GM18498 (cell line): Measurements from ENCODE around the gene FBXL7.

Experiments
- ATAC-seq: cut with Tn5 transposase; IDR thresholded peaks from one replicate; pipeline ENCODE4 v1.9.1; 2021; ENCODE audit warnings: mild to moderate bottlenecking, moderate library complexity; ENCODE audit not compliant: unreplicated experiment

Gene FBXL7

DNA sequence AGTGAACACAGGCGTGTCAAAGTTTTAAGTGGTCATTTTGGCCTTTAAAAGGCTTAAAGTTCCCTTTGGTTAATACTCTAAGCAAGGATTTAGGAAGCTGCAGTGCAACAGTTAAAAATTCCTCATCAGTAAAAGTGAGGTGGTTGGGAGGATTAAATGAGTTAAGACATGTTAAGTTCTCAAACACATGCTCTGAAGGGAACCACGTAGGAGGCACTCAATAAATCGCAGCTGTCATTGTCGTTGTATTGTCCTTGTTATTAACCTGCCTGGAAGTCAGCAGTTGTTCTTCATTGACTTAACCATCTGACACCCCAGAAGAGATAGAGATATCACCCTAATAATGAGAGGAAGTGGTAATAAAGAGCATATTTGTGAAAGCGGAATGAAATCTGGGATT lies 432.1 kb downstream of the FBXL7 start:
- no peak for ATAC-seq

DNA sequence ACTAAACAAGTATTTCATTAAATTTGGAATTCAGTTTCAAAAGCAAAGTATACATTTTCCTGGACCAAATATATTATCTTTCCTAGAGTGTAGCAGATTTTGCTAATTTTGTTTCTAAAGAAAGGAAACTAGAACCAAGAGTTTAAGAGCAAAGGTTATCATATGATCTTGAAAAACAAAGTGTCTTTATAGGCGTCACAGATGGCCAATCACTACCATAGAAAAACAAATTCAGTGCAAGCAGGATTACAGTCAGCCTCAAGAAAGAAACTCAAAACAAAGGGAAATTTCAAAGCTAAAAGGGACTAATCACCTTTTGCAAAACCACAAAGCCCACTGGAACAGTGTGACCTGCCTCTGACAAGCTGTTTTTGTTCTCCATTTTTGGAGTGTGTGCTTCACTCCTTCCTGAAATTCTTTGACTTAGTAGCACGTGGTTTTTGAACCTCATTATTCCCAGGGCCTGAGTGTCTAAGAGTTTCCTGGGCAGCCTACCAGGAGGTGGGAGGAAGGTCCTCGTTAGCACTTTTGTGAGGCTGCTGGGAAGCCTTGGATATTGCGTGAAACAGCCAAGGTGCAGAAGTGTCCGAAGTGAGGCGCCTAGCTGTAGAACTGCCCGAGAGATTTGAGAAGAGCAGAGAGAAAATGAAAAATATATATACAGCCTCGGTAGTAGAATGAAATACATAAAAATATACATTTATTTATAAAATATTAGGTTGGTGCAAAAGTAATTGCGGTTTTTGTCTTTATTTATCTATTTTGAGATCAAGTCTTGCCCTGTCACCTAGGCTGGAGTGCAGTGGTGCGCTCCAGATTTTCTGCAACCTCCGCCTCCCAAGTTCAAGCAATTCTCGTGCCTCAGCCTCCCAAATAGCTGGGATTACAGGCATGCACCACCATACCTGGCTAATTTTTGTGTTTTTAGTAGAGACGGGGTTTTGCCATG lies 433.6 kb downstream of the FBXL7 start:
- no peak for ATAC-seq

DNA sequence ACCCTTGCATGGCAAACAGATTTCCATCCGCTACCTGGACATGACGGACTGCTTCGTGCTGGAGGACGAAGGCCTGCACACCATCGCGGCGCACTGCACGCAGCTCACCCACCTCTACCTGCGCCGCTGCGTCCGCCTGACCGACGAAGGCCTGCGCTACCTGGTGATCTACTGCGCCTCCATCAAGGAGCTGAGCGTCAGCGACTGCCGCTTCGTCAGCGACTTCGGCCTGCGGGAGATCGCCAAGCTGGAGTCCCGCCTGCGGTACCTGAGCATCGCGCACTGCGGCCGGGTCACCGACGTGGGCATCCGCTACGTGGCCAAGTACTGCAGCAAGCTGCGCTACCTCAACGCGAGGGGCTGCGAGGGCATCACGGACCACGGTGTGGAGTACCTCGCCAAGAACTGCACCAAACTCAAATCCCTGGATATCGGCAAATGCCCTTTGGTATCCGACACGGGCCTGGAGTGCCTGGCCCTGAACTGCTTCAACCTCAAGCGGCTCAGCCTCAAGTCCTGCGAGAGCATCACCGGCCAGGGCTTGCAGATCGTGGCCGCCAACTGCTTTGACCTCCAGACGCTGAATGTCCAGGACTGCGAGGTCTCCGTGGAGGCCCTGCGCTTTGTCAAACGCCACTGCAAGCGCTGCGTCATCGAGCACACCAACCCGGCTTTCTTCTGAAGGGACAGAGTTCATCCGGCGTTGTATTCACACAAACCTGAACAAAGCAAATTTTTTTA lies 436.7 kb downstream of the FBXL7 start:
- ATAC-seq: no peak

DNA sequence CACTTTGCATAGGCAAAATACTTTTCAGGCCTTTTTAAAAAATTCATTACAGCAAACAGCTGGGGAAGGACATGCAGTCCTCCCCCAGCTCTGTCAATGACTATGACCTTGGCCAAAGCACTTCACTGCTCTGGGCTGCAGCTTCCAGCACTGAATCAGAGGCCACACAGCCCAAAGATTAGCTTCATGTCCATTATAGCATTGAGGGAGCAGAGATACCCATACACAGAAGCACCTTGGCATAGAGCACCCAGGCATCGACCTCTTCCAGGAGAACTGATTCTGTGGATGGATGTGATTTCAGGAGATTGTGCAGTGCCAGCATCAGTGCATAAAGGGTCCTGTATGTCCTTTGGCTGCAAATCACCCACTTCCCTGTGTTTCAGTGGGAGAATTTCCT lies 437.7 kb downstream of the FBXL7 start:
- no peak for ATAC-seq

DNA sequence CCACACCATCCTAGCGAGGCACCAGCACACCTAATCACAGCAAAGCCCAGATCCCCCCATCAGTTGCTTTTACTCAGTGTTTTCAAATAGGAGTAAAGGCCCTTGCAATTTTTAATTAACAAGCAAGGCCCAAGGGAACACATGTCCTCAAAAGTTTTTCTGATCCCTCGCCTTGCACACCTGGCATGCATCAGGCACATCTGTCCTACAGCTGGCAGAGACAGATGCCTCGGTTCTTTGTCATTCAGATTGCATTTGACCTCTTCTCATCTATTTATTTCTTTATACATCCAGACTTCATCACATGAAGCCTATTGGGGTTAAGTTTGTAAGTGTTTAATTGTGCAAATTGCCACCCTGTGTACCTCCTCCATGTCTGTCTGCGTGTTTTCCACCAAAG lies 438.2 kb downstream of the FBXL7 start:
- ATAC-seq: no peak

DNA sequence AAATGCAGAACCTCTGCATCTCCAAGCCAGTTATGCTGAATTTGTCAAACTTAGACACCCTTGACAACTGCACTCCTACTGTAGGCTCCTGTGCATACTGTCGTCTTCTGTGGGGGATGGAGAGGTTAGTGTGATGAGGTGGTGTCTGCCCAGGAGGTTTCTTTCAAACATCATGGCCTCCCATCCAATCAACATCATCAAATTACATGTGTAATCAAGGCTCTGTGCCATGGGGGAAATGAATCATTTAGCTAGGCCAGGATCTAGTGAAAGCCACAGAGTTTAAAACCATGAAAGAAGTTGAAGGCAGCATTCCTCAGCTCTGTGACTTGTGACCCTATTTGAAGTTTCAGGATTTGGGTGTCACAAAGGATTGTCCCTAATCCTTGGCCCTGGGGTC lies 439.0 kb downstream of the FBXL7 start:
- no peak for ATAC-seq

DNA sequence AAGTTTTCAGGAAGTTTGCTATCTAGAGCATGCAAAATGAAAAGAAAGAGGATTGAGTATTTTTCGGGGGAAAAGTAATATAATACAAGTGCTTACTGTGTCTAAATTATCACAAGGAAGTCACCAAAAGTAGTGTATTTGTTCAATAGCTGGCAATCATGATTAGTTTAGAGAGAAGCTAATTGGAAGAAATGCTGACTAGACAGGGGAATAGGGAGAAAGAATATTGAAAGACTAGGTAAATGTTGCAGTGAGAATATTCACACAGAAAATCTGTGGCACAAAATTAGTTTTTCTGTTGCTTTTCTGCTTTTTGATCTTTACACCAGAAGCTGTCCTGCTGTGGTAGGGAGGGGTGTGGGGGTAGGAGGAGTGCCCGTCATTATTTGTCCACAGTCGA lies 440.9 kb downstream of the FBXL7 start:
- ATAC-seq: no peak

DNA sequence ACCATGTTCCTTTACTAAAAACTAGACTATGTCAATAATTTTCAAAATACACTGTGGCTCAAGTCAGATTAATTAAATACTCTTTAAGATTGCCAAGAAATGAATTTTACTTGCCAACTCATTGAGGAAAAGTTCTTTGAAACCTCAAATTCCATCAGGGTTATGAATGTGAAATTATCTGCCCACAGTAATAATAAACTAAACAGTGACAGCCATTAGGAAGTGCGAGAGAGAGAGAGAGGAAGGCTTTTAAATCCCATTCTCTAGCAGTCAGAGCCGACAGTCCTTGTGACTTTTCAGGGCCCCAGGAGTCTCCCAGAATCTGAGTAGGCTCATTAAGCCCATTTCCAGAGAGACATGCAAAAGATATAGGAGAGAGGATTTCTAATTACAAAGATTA lies 443.5 kb downstream of the FBXL7 start:
- no peak for ATAC-seq

DNA sequence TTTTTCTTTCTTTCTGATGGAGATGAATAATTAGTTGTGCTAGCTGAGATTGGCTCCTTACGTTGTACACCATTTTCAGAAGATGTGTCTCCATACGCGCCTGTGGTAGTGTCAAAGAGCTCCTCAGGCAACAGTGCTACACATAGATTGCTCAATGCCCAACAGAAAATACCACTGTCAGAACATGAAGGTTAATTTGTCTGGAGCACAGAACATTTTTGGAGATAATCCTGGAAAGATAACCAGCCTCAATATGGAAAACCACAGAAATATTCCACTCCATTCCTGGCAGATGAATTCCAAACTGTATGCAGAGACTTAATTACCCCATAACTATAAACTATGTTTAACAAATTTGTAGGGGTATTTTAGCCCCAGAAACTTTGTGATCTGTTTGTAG lies 446.0 kb downstream of the FBXL7 start:
- ATAC-seq: no peak

DNA sequence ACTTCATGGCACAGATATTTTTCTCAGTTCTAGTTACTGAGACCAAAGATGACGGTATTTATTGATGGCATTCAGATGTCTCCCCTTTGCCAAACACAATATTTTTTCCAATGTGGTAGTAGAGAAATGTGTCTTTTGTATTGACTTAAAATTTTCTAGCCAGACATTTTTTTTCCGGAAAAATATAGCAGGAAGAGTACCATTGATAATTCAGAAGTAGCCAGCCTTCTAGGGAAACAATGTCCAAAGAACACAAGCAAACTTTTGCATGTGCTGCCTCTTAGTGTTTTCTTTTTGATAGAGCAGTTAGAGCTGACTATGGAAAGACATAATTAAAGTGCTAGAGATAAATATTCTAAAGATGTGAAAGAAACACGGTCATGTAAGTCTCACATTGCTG lies 448.2 kb downstream of the FBXL7 start:
- ATAC-seq: no peak

DNA sequence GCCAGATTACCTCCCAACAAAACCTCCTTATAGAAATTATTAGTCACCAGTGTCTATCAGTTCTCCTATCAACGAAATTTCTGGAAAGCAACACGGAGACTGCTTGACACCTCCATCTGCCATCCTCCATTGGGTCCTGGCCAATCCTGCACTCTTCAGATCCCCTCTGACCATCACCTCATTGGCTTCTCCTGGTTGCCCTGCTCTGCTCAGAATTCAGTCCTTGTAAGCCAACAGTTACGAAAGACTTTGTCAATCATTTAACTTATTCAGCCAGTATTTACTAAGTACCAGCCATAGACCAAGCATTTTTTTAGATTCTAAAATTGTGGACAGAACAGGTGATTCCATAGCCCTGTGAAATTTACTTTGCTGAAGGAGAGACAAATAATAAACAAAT lies 451.1 kb downstream of the FBXL7 start:
- ATAC-seq: no peak

DNA sequence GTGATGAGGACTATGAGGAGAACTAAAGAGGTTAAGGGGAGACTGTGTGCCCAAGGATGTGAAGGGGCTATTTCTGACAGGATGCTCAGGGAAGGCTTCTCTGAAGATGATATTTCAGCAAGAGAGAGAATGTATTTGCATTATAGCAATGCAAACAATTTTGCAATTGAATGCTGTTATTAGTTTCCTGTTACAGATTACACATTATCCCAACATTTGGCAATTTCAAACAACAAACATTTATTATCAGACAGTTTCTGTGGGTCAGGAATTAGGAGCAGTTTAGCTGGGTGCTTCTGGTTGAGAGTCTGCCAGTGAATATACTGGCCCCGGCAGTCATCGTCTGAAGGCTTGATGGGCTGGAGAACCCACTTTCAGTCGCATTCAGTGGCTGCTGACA lies 451.6 kb downstream of the FBXL7 start:
- ATAC-seq: no peak

DNA sequence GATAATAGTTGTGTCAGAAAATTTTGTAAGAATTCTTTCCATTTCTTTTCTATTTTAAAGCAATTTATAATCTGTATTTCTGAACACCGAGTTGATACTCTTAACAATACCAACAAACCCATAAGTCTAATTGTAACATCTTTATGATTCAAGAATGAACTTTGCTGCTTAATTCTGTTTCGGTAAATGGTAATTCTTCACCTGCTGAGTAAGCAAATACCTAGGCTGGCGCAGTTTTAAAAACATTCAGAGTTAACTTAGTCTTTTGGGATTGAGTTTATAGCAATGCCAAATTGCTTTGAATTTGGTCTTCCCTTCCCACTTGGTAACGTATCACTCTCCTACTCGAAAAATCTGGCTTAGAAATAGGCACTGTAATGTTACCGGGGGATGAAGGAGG lies 456.6 kb downstream of the FBXL7 start:
- ATAC-seq: no peak

DNA sequence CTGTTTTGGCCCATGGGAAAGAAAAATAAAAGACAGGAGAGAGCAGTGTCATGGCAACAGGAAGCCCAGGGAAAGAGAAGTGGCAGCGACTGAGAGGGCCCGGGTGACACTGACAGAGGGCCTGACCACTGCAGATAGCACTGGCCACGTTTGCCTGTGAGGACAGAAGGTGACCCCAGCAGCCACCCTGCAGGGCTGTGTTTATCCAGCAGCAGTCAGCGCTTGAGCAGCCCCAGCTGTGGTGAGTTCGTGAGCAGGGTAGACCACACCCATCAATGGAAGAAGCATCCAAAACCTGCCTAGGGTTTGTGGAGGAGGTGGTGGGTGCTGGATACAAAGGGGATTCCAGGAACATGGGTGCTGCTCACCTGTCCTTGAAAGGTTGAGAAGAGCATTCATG lies 457.1 kb downstream of the FBXL7 start:
- ATAC-seq: no peak

DNA sequence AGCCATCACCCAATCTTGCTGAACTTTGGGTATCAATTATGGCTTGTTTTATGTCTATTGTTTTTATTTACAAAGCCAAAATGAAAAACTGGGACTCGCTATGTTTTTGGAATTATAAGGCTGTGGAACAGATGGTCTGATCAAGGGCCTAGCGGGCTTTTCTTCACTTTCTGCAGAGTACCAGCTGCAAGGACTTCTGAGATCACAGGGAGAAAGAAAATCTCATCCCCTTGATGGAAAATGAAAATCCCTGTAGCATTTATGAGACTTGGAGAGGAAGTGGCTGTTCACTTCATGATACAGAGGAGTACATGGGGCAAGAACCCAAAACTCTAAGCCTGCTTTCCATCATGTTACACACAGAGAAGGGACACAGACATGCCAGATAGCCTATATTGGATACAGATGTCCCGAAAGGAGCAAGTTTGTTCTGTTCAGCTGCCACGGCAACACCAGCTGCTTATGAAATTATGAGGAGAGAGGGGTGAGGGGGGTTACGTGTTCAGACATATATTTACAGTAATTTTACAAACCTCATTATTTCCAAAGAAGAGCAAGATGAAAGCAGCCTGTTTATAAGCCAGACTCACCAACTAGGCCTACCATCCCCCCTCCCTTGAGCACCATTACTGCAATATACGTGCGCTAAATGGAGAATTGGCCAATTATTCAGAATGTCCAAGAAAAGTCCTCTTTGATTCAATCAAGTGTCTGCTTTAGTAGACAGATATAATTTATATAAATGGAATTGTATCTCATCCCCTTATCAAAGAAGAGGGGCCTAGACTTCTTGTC lies 459.6 kb downstream of the FBXL7 start:
- ATAC-seq: no peak

DNA sequence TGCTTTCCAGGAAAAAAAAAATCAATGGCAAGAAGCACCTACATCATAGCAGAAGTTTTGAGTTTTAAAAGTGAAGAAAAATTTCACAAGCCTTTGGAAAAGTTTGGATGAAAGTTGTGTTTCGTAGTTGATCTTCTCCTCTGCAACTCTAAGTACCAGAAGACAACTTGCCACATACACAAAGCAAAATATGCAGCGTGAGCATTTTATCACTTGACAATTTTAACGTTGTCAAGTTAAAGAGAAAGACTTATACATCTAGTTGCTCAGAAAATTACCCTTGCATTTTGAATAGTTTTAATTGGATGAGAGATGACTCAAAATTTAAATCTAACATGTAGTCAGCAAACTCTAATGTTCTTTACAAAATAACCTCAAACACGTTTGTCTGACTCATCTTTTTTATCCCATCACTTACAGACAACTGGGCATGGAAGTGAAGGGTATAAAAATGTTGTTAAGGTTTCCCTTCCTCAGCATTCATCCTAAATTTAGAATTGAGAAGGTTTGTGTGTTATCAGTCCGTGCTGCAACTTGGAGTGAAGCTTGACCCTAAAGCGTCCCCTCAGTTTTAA lies 466.2 kb downstream of the FBXL7 start:
- no peak for ATAC-seq

DNA sequence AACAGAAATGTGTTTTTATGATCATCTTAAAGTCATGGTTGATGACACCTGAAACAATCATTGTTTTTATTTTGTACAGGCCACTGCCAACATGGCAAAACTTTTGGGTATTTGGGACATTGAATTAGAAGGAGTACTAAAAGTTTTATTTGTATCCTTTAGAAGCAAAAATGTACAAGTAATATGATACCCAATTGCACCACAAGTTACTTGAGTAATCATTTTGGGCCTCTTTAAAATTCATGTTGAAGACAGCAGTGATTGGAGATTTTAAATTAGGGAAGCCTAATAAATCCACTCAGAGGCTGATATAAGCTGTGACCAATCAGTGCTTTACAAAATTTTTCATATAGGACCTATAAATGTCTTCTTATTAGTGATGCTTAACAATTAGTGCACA lies 466.7 kb downstream of the FBXL7 start:
- ATAC-seq: no peak

DNA sequence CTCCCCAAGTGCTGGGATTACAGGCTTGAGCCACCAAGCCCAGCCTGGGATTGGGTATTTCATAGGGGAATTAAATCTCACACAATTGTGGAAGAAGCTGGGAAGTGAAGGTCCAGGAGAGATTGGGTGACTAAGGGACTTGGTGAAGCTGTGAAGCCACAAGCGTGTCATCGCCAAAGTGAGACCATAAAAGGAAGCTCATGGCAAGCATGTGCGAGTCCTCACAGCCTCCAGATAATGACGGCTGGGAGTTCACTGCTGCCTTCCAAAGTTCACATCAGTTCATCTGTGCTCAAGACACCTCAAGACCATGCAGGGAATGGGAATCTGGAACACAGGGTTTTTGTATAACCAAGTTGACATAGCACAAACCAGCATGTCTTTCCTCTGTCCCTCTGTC lies 469.0 kb downstream of the FBXL7 start:
- no peak for ATAC-seq

DNA sequence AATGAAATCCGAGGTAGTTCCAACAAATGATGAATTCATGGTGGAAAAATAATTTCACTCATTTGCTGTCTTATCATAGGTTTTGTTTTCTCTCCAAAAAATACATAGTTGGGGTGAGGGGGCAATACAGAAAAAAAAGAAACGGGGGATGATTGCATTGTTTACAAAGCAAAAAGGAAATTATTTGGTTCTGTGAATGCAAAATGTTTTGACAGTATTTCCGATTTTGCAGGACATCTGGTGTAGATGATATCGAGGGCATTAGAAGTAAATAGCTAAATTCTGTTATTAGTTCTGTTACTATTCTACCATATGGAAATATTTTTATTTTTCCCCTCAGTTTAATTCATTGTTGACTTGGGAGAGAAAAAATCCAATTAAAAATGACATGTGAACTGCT lies 477.9 kb downstream of the FBXL7 start:
- ATAC-seq: no peak

DNA sequence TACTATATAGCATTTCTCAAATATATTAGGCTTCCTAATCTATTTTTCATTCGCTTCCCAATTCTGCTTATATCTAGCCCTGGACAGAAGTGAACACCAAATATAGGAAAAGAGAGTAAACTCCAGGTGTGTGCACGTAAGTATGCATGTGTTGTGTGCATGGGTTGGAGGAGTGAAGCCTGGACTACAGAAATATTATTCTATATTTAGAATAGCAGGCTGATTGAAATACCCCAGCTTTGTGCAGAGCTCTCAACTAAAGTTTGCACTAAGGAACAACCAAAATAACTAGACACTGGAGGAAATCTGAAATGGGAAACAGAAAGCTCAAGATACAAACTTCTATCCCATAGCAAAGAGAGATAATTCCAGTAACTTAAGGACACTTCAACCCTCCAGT lies 480.9 kb downstream of the FBXL7 start:
- no peak for ATAC-seq

DNA sequence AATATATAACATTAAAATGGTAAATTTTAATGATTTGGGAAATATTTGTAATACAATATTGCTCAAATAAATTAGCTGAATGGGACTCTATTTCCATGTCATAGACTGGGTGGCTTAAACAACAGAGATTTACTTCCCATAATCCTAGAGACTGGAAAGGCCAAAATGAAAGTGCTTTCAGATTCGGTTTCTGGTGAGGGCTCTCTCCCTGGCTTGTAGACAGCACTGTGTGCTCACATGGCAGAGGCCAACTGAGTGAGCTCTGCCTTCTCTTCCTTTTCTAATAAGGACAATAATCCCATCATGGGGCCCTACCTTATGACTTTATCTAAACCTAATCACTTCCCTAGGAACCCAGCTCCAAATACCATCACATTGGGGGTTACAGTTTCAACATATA lies 483.4 kb downstream of the FBXL7 start:
- no peak for ATAC-seq
